T-helper 22 cell (primary cell): Measurements from ENCODE around the gene TMEM41B.
"Not testable (repeated sequence)": the region's sequence is repeated elsewhere in the genome, so short reads cannot be mapped to it uniquely, and the experiment has no call there.

ENCODE experiments used
- DNase-seq: peaks from one replicate; pipeline ENCODE4 v3.0.0-alpha.2; 2020; ENCODE audit warnings: low read depth

The TMEM41B gene

GRCh38 chr11:9304178-9304577, 10.2 kb downstream of the TMEM41B start:
- DNase-seq, result no peak

GRCh38 chr11:9302448-9302847, 11.9 kb downstream of the TMEM41B start:
- DNase-seq, result no peak

GRCh38 chr11:9301720-9302119, 12.7 kb downstream of the TMEM41B start:
- DNase-seq, result no peak

GRCh38 chr11:9293646-9294045, 20.7 kb downstream of the TMEM41B start:
- no peak for DNase-seq

GRCh38 chr11:9285850-9286587, 28.4 kb downstream of the TMEM41B start:
- no peak for DNase-seq

- DNase-seq, result no peak
Observed at GRCh38 chr11:9280655-9281301, 33.6 kb downstream of the TMEM41B start.

GRCh38 chr11:9277176-9277575, 37.2 kb downstream of the TMEM41B start:
- DNase-seq, result no peak

GRCh38 chr11:9276571-9276970, 37.8 kb downstream of the TMEM41B start:
- no peak for DNase-seq

GRCh38 chr11:9274499-9275258, 39.7 kb downstream of the TMEM41B start:
- DNase-seq, result no peak

GRCh38 chr11:9273376-9274336, 40.7 kb downstream of the TMEM41B start:
- DNase-seq, result no peak

- DNase-seq, result no peak
Observed at GRCh38 chr11:9269492-9270013, 44.8 kb downstream of the TMEM41B start.

GRCh38 chr11:9267680-9268079, 46.7 kb downstream of the TMEM41B start:
- no peak for DNase-seq

- no peak for DNase-seq
Observed at GRCh38 chr11:9266926-9267325, 47.5 kb downstream of the TMEM41B start.

- no peak for DNase-seq
Observed at GRCh38 chr11:9266132-9266736, 48.2 kb downstream of the TMEM41B start.

- peak; percentile 29 for DNase-seq
Observed at GRCh38 chr11:9265211-9266131, 48.9 kb downstream of the TMEM41B start, which contains the start of gene DENND5A. Gene DENND5A (minus strand): TSS chr11:9265350. CDS start chr11:9265069, 281 bp downstream.

GRCh38 chr11:9264316-9265210, 49.8 kb downstream of the TMEM41B start:
- no peak for DNase-seq

GRCh38 chr11:9263840-9264315, 50.5 kb downstream of the TMEM41B start:
- DNase-seq, result no peak

- not testable (repeated sequence) for DNase-seq
Observed at GRCh38 chr11:9260838-9261146, 53.6 kb downstream of the TMEM41B start.
